MG63 (cell line): ENCODE results near the gene UPK3BL2. TPM values are rescaled to one million over a fixed set of nuclear protein-coding genes. Genes with fewer than 3 reads are reported as not detected.
"Not testable (repeated sequence)": the region's sequence is repeated elsewhere in the genome, so short reads cannot be mapped to it uniquely, and the experiment has no call there.

ENCODE experiments used
- DNase-seq: peaks from one replicate; pipeline ENCODE4 v3.0.0-alpha.2; 2020
- H3K27me3 ChIP-seq: fragments of 250-450 bp; sonication (Bioruptor Pico); 2 replicates; pipeline ENCODE4 v1.5.1; 2020; ENCODE audit warnings: mild to moderate bottlenecking, moderate library complexity
- H3K36me3 ChIP-seq: fragments of 250-450 bp; sonication (Bioruptor Pico); 2 replicates; pipeline ENCODE4 v1.5.1; 2020; ENCODE audit warnings: mild to moderate bottlenecking, moderate library complexity
- H3K4me3 ChIP-seq: fragments of 250-450 bp; sonication (Bioruptor Pico); 2 replicates; pipeline ENCODE4 v1.5.1; 2020; ENCODE audit warnings: mild to moderate bottlenecking, moderate library complexity
- H3K9me3 ChIP-seq: fragments of 250-450 bp; sonication (Bioruptor Pico); 2 replicates; pipeline ENCODE4 v1.5.1; 2020; ENCODE audit warnings: mild to moderate bottlenecking, moderate library complexity
- total RNA-seq: library from RNA; depleted of rRNA; stranded (reverse); fragments of >200 nt; shearing (Covaris generic); gene quantifications from 2 replicates; pipeline ENCODE4 v1.2.3, GENCODE V29; 2014; ENCODE audit warnings: low replicate concordance

Gene UPK3BL2
- total RNA-seq, 1 experiment from 2014 or later: 2.5 TPM

- DNase-seq, H3K4me3 ChIP-seq, H3K27me3 ChIP-seq, H3K9me3 ChIP-seq, H3K36me3 ChIP-seq: not testable (repeated sequence)
These were observed 1.4 kb downstream of the UPK3BL2 start for GRCh38 chr7:102542083-102542482.

GRCh38 chr7:102540604-102541003, 2.9 kb downstream of the UPK3BL2 start:
- not testable (repeated sequence) for H3K4me3 ChIP-seq, DNase-seq, H3K27me3 ChIP-seq, H3K9me3 ChIP-seq, H3K36me3 ChIP-seq

- H3K9me3 ChIP-seq, H3K36me3 ChIP-seq, H3K27me3 ChIP-seq, DNase-seq, H3K4me3 ChIP-seq: not testable (repeated sequence)
These were observed 8.4 kb downstream of the UPK3BL2 start for GRCh38 chr7:102535062-102535615.

GRCh38 chr7:102532127-102532526, 11.4 kb downstream of the UPK3BL2 start:
- H3K4me3 ChIP-seq, H3K9me3 ChIP-seq, H3K36me3 ChIP-seq, H3K27me3 ChIP-seq, DNase-seq: not testable (repeated sequence)

- not testable (repeated sequence) for H3K9me3 ChIP-seq, H3K36me3 ChIP-seq, H3K4me3 ChIP-seq, DNase-seq, H3K27me3 ChIP-seq
These were observed 11.9 kb downstream of the UPK3BL2 start for GRCh38 chr7:102531583-102531982.

DNA sequence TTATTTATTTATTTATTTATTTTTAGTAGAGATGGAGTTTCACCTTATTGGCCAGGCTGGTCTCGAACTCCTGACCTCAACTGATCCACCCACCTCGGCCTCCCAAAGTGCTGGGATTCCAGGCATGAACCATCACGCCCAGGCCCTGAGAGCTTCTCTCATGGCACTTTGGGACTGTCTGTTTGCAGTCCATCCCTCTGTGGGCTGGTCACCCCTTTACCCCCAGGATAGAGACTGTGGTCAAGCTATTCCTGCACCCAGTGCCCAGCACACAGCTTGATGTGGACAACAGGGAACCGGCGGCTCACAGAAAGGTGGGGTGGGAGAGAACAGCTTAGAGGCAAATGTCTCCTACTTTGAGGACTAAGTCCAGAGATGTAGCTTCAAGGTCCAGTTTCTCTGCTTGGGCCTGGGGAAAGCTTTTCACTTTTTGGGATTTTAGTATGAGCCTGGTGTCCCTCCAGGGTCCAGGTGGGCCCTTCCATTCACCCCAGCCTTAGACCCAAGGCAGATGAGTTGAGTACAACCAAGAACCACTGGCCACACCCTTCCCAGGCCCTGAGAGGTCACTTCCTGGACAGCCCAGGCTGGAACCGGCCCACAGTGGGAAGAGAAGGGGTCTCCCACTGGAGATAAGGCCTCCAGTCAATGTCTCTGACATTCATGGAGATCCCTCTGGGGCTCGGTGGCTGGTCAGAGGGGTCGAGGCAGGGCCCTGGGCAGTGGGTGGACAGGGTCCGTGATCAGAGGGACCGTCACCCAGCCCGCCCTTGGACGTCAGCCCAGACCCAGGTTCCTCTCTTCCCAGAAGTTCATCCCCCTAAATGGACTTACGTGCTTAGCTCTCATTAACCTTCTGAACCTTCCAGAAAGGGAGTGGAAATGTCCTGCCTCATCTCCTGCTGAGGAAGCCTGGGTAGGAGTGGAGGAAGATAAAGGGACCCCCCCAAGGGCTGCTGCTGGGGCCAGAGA, 15.4 kb downstream of the UPK3BL2 start:
- H3K9me3 ChIP-seq, DNase-seq, H3K27me3 ChIP-seq, H3K4me3 ChIP-seq, H3K36me3 ChIP-seq: not testable (repeated sequence)

DNA sequence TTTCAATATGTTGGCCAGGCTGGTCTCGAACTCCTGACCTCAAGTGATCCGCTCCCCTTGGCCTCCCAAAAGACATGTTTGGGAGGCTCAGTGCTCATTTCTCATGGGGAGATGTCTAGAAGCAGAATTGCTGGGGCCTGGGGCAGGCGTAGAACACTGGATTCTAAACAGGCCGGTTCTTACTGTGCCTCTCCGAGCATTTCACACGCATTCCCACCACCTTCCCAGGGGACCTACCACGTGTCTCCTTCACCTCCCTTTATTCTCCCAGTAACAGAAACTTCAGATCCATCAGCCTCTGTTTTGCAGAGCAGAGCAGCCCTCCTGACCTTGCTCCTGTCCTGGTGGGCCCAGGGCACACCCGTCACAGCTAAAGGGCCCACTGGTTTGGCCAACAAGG, 16.3 kb downstream of the UPK3BL2 start:
- H3K4me3 ChIP-seq, H3K27me3 ChIP-seq, DNase-seq, H3K9me3 ChIP-seq, H3K36me3 ChIP-seq: not testable (repeated sequence)

- H3K27me3 ChIP-seq, H3K9me3 ChIP-seq, DNase-seq, H3K4me3 ChIP-seq, H3K36me3 ChIP-seq: not testable (repeated sequence)
These were observed 18.7 kb downstream of the UPK3BL2 start for GRCh38 chr7:102524803-102525202.

DNA sequence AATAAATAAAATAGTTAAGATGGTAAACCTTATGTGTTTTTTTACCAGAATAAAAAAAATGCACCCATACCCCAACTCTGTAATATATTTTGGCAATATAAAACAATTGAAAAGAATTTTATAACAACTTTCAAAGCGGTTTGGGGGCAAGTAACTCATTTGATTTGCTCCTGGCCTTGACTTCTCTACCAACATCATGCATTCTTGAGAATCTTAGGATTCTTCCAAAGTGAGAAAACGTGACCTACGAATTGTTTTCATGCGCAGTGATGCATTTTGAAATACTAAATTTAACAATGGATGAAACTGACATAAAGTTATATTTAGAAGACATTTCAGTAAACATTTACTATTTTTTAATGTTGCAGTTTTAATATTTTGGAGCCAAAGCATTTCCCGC, 22.7 kb downstream of the UPK3BL2 start:
- not testable (repeated sequence) for H3K36me3 ChIP-seq, H3K4me3 ChIP-seq, H3K27me3 ChIP-seq, DNase-seq, H3K9me3 ChIP-seq

DNA sequence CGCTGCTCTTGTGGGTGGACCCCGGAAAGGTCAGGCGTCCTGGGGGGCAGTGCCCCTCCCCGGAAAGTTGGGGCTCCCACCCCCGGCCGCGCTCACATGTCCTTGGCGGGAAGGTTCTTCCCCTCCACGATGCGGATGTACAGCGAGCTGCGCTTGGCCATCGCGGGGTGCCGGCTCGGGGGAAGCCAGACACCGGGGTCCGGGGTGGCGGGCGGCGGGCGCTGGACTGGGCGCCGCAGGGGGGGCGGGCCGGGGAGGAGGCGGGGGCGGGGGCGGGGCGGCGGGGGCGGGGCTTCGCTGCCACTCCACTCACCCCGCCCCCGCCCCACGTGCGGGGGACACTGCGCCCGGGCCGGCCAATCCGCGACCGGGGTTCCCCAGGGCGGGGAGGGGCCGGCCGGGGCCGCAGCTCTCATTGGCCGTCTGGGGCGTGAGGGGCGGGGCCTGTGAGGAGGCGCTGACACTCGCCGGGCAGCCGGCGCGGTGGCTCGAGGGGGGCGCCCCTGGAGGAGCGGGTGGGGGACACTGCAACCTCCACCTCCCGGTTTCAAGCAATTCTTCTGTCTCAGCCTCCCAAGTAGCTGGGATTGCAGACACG, 25.8 kb downstream of the UPK3BL2 start, which contains the start of gene RASA4B:
RASA4B (minus strand) TSS at position 228 of the 598 bp plus-strand sequence; CDS start at position 161, 67 bp downstream.
- H3K36me3 ChIP-seq, H3K9me3 ChIP-seq, DNase-seq, H3K27me3 ChIP-seq, H3K4me3 ChIP-seq: not testable (repeated sequence)

DNA sequence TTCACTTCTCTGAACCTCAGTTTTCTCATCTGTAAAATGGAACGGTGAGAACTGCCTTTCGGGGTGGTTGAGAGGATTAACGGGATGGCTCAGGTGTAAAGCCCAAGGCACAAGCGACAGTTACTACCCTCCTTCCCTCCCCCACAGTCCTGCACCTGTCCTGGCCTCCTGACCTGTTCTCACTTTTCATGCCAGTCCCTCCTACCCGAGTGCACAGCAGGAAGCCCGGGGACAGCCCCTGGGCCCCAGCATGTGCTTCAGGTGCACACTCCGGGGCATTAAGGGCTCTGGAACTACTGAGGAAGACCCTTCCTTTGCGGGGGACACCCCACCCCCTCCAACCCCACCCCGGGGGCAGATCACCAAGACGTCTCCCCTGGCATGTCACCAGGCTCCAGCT, 26.5 kb downstream of the UPK3BL2 start:
- not testable (repeated sequence) for H3K27me3 ChIP-seq, DNase-seq, H3K9me3 ChIP-seq, H3K36me3 ChIP-seq, H3K4me3 ChIP-seq

- not testable (repeated sequence) for DNase-seq, H3K36me3 ChIP-seq, H3K9me3 ChIP-seq, H3K27me3 ChIP-seq, H3K4me3 ChIP-seq
These were observed 27.6 kb downstream of the UPK3BL2 start for GRCh38 chr7:102515889-102516288.

GRCh38 chr7:102514881-102515721, 28.4 kb downstream of the UPK3BL2 start:
- H3K27me3 ChIP-seq, DNase-seq, H3K36me3 ChIP-seq, H3K9me3 ChIP-seq, H3K4me3 ChIP-seq: not testable (repeated sequence)

DNA sequence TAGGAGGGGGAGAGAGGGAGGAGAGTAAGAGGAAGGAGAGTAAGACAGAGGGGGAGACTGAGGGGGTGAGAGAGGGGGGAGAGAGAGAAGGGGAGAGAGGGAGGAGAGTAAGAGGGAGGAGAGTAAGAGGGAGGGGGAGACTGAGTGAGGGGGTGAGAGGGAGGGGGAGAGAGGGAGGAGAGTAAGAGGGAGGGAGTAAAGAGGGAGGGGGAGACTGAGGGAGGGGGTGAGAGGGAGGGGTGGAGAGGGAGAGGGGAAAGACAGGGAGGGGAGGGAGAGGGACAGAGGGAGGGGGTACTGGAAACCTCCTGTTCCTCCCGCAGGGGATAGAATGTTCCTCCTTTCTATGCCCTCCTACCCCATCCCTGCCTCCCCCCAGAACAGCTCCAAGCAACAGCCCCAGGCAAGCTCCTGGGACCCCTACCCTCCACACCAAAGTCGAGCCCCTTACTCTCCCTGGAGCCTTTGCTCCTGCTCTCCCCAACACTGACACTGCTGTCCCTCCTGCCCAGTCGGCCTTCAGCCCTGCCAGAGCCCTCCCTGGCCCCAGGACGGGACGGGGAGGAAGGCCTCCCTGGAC, 30.8 kb downstream of the UPK3BL2 start:
- H3K36me3 ChIP-seq, H3K4me3 ChIP-seq, H3K9me3 ChIP-seq, H3K27me3 ChIP-seq, DNase-seq: not testable (repeated sequence)

DNA sequence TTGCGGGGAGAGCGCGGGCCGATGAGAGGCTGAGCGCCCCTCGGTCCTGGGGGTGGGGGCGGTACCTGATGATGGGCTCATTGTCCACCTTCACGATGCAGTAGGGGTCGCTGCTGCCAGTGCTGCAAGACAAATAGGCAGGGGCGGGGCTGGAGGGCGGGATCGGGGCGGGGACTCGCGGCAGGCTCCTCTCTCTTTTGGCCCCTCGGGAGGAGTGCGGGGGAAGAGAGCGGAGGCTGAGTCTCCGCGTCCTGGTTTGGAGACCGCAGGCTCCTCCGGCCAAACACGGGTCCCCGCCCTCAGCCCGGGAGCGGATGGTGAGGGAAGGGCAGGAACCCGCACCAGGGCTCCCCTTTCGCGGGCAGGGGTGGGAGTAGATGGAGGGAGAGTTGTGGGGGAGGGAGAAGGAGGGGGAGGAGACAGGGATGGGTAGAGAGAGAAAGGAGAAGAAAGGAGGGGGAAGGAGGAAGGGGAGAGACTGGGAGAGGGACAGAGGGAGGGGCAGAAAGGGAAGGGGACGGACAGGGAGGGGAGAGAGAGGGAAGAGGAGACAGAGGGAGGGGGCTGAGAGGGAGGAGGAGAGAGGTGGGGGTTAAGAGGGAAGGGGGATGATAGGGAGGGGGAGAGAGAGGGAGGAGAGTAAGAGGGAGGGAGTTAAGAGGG, 31.5 kb downstream of the UPK3BL2 start:
- DNase-seq, H3K36me3 ChIP-seq, H3K27me3 ChIP-seq, H3K9me3 ChIP-seq, H3K4me3 ChIP-seq: not testable (repeated sequence)

GRCh38 chr7:102510575-102510974, 32.9 kb downstream of the UPK3BL2 start:
- H3K4me3 ChIP-seq, H3K9me3 ChIP-seq, H3K36me3 ChIP-seq, H3K27me3 ChIP-seq, DNase-seq: not testable (repeated sequence)
